HFFc6 (cell line): Measurements from ENCODE around the gene ABCB7. TPM values are rescaled to one million over a fixed set of nuclear protein-coding genes. Genes with fewer than 3 reads are reported as not detected.

Experiments used
- DNase-seq: peaks from one replicate; pipeline ENCODE4 v3.0.0-alpha.2; 2018
- H3K27ac Mint-ChIP-seq: 2 replicates; pipeline ENCODE4 v1.8.0; 2020; ENCODE audit warnings: mild to moderate bottlenecking, mixed read lengths
- H3K27me3 Mint-ChIP-seq: 2 replicates; pipeline ENCODE4 v1.8.0; 2021; ENCODE audit warnings: mild to moderate bottlenecking, moderate library complexity, mixed read lengths; ENCODE audit not compliant: insufficient read depth
- H3K36me3 Mint-ChIP-seq: 2 replicates; pipeline ENCODE4 v1.8.0; 2021; ENCODE audit warnings: low read depth, mixed read lengths
- H3K4me1 Mint-ChIP-seq: 2 replicates; pipeline ENCODE4 v1.8.0; 2020; ENCODE audit warnings: low read depth, mixed read lengths
- H3K4me3 Mint-ChIP-seq: 2 replicates; pipeline ENCODE4 v1.8.0; 2020; ENCODE audit warnings: mild to moderate bottlenecking, moderate library complexity, mixed read lengths
- H3K9me3 Mint-ChIP-seq: 2 replicates; pipeline ENCODE4 v1.8.0; 2020; ENCODE audit warnings: mild to moderate bottlenecking, mixed read lengths
- CTCF ChIP-seq: fragments of 200-600 bp; sonication (generic); IDR thresholded peaks from 2 replicates; pipeline ENCODE4 v1.5.0; 2021; ENCODE audit warnings: antibody characterized with exemption, mild to moderate bottlenecking
- total RNA-seq, 6 experiments: library from RNA; stranded (reverse); fragmentation: NEBNext Ultra II Directional; extraction: Animal tissue kit (Norgen Biotek cat#: 25700); gene quantifications; 2 replicates in 1 of 6; 3 replicates in 5 of 6; pipeline ENCODE4 v1.2.3, GENCODE V29; 2021

Gene ABCB7
- total RNA-seq, 6 experiments from 2014 or later, result 15.0 to 16.7 (median 15.5) TPM

- Mint-ChIP-seq H3K9me3 (no peaks in the 10 kb centered on the region), H3K4me3 (no peak overlapping the region), H3K36me3 (no peaks in the 10 kb centered on the region), H3K4me1 (no peaks in the 10 kb centered on the region), H3K27me3 (no peaks in the 10 kb centered on the region), H3K27ac (no peak overlapping the region)
- no peak for TF ChIP-seq CTCF
- no peak for DNase-seq
Observed at GRCh38 chrX:75084757-75085156, 71.3 kb downstream of the ABCB7 start.

- H3K9me3 Mint-ChIP-seq, result no peaks in the 10 kb centered on the region
- TF ChIP-seq CTCF, result no peak
- H3K4me1 Mint-ChIP-seq, result no peaks in the 10 kb centered on the region
- H3K4me3 Mint-ChIP-seq, result no peak overlapping the region
- no peak overlapping the region for H3K27ac Mint-ChIP-seq
- H3K27me3 Mint-ChIP-seq, result no peaks in the 10 kb centered on the region
- no peak for DNase-seq
- no peaks in the 10 kb centered on the region; the same call in 1 of the 2 replicates for H3K36me3 Mint-ChIP-seq
Observed at GRCh38 chrX:75076429-75076828, 79.7 kb downstream of the ABCB7 start.

- H3K4me1 Mint-ChIP-seq, result no peaks in the 10 kb centered on the region
- H3K9me3 Mint-ChIP-seq, result no peaks in the 10 kb centered on the region
- H3K4me3 Mint-ChIP-seq, result no peak overlapping the region
- no peak overlapping the region for H3K27ac Mint-ChIP-seq
- H3K27me3 Mint-ChIP-seq, result no peaks in the 10 kb centered on the region
- DNase-seq, result no peak
- TF ChIP-seq CTCF, result no peak
- no peaks in the 10 kb centered on the region; the same call in 1 of the 2 replicates for H3K36me3 Mint-ChIP-seq
Observed at GRCh38 chrX:75074475-75074874, 81.6 kb downstream of the ABCB7 start.

DNA sequence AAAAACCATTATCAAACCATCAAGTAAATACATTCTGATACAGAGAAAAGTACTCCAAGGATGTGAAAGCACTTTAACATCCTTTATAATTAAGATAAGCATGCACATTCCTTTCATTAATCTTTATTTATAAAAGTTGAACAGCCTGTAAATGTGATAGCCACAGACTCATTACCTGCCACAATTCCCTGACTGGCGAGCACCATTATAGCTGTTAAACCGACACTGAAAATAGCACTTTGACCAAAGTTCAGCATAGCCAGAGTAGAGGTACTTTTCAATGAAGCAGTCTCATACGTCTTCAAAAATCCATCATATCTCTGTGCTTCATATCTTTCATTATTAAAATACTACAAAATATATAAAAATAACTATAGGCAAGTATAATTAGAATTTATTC, 84.7 kb downstream of the ABCB7 start:
- no peaks in the 10 kb centered on the region; the same call in 1 of the 2 replicates for H3K36me3 Mint-ChIP-seq
- H3K9me3 Mint-ChIP-seq, result no peaks in the 10 kb centered on the region
- no peak for DNase-seq
- no peaks in the 10 kb centered on the region for H3K4me1 Mint-ChIP-seq
- H3K4me3 Mint-ChIP-seq, result no peak overlapping the region
- no peak overlapping the region for H3K27ac Mint-ChIP-seq
- no peak for TF ChIP-seq CTCF
- H3K27me3 Mint-ChIP-seq, result no peaks in the 10 kb centered on the region

GRCh38 chrX:75067931-75068330, 88.2 kb downstream of the ABCB7 start:
- H3K4me3 Mint-ChIP-seq, result no peak overlapping the region
- H3K4me1 Mint-ChIP-seq, result no peaks in the 10 kb centered on the region
- no peaks in the 10 kb centered on the region for H3K36me3 Mint-ChIP-seq
- H3K27ac Mint-ChIP-seq, result no peak overlapping the region
- H3K9me3 Mint-ChIP-seq, result no peaks in the 10 kb centered on the region
- DNase-seq, result no peak
- no peaks in the 10 kb centered on the region for H3K27me3 Mint-ChIP-seq
- TF ChIP-seq CTCF, result no peak

- TF ChIP-seq CTCF, result no peak
- H3K4me3 Mint-ChIP-seq, result no peak overlapping the region
- H3K36me3 Mint-ChIP-seq, result no peaks in the 10 kb centered on the region; the same call in 1 of the 2 replicates
- H3K27me3 Mint-ChIP-seq, result no peaks in the 10 kb centered on the region
- H3K9me3 Mint-ChIP-seq, result no peaks in the 10 kb centered on the region
- no peaks in the 10 kb centered on the region for H3K4me1 Mint-ChIP-seq
- H3K27ac Mint-ChIP-seq, result no peak overlapping the region
- DNase-seq, result no peak
Observed at GRCh38 chrX:75061701-75062100, 94.4 kb downstream of the ABCB7 start.
